GM18870 (cell line): ENCODE measurements around the gene UCP1.

Source experiments
- ATAC-seq: cut with Tn5 transposase; IDR thresholded peaks from one replicate; pipeline ENCODE4 v1.9.1; 2021; ENCODE audit warnings: moderate library complexity; ENCODE audit not compliant: unreplicated experiment

The UCP1 gene, protein sequence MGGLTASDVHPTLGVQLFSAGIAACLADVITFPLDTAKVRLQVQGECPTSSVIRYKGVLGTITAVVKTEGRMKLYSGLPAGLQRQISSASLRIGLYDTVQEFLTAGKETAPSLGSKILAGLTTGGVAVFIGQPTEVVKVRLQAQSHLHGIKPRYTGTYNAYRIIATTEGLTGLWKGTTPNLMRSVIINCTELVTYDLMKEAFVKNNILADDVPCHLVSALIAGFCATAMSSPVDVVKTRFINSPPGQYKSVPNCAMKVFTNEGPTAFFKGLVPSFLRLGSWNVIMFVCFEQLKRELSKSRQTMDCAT

DNA sequence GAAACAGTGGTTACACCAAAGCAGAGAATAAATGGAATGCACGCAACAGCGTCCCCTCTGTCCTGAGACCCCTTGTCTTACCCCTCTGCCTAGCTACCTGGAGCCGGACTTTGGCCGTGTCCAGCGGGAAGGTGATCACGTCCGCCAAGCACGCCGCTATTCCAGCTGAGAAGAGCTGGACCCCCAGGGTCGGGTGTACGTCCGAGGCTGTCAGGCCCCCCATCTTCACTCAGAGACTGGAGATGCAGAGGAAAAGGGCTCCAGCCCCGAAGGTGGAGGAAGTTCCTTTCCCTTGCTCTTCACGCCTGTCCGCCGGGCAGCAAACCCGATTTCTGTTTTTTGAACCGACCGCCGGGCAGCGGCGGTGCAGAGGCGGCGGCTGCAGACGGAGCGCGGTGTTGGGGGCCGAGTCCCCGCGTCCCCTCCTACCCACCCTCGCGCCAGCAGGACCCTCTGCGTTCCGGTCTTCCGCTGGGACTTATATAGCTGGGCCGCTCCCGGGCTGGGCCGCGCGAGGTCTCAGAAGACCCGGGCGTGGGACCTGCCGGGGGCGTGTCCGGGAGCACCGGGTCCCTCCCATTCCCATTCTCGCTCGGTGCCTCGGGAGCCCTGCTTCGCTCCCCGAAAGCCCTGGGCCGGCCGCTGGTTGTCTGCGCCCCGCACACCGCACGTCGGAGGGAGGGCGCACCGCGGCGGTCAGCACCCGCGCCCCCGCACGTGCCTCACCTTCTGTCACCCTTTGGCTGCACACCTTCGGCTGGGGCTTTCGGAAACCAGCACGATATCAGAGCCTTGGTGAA, at the start of gene UCP1:
UCP1 (minus strand) TSS at position 455 of the 800 bp plus-strand sequence; CDS start at position 223, 232 bp downstream.
- ATAC-seq = no peak

DNA sequence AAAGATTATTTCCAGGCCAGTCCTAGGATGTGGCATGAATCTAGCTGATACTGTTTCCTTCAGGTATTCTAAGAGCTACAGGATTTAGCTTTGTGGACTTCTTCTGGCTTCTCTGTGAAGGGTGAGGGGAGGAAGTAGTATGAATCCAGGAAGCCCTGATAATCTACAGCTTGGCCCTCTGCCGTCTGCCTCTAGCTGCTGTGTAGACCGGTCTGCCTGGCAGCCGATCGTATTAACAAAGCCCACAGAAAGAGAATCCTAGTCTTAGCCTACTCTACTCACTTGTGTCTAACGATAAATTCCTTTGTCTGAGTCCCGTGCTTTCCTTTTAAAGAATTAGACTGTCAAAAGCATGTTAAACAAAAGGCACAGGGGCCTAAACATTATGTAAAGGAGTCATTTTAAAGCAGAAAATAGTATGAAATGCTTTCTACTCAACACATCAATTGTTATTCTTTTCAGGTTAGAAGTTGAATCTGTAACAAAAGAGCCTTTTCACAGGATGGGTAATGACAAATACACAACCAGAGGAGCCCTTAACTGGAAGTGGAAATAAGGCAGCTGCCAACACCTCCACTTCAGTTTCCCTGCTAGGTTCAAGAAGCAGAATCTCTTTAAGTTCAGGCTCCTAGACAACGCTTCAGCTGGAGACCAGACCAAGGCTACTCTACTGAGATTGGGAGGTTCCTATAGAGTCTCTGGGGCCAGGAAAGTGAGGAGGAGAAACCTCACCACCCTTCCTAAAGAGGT, 48.9 kb upstream of the UCP1 start:
- ATAC-seq = no peak

DNA sequence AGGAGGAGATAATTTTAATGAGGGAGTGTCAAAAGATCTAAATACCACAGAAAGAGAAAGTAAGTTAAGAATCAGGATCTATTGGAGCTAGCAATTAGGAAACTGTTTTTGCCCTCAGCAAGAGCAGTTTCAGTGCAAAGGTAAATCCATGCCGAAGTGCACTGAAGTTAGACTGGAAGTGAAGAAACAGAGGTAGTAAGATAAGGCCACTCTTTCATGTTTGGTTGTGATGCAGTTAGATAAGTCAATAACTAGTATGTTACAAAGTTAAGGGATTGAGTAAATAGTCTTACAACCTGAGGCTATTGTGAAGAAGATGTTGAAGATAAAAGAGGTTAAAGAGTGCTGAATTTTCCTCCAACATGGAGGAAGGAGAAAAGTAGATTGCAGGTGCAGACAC, 46.7 kb upstream of the UCP1 start:
- no peak for ATAC-seq

DNA sequence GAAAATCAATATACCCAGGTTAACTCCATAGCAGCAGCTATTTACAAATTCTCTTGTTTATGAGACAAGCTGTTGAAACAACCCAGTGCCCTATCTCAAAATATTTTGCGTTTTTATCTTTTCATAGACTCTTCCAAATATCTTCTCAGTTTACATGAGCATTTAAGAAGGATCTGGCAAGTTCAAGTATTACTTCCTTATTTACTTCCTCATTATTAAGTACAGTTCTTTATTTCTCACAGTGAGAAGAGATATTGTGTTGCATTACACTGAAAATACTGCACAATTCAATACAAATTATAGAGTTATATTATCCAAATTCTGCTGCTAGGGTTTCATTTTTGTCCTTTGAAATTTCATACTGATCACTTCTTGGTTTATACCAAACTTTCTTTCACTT, 43.6 kb upstream of the UCP1 start:
- ATAC-seq = no peak

DNA sequence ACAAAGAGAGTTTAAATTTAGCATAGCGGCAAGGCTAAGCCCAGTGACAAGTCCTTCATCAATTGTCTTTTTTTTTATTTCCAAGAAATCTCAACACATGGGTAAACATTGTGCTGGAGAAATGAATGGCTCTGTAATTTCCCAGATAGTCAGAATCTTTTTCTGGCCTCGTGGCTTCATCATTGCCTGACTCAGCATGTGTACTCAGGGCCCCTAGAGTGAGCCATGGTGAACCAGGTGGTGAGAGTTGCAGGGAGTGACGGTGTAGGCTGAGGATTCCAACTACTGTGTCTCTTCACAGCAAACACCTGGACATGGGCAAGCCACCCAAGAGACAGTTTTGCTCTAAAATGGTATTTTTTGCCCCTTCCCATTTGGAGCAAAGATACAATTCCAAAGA, 43.1 kb upstream of the UCP1 start:
- ATAC-seq = no peak

DNA sequence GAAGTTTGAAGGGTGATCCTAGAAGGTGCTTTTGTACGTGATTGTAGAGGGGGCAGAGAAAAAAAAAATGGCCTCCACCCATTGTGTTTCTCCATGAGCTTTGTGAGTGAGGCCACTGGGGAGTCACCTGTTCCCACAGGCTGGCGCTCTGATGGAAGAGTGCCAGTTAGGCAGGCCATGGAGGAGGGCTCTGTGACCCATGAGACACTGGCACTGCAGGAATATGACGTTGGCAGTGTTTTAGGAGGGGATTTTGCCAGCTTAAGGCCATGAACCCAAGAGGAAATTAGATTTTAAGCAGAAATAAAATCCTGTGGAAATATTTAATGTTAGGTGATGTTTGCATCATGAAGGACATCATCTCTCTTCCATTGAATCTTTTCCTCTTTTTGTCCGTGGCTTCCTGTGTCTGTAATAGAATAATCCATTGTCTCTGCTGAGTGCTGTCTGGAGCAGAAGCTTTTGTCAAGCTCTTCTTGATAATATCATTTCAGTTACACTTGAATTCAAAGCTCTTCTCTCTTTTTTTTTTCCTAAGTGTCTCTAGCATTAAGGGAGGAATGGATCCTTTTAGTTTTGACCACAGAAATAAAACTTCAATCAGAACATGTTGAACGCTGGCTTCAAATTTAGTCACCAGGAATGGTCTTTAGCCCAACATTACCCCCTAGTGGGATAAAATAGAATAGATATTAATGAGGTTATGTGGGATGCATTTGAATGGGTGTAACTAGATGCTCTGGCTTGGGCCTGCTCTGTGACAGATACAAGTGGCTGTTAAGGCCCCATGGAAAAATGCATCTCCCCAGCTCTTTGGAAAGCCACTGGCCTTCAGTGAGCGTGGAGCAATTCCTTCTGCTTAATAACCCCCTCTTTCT, 41.0 kb upstream of the UCP1 start:
- peak; percentile 85 for ATAC-seq

DNA sequence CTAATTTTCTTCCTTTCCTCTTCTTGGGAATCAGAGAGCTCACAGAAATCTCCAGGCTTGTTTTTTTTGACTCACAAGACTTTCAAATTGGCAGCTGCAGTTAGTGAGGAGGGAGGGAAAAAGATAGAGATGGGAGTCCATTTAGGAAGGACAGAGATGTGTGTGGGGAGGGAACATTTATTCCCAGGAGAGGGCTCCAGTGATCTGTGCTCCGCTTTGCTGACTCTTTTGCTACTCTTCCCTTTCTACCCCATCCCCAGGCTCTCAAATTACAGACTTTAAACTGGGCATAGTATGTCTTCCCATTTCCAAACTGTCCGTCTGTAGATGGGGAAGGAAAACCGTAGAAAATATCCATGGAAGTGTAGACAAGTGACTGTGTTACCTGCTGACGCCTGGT, 39.1 kb upstream of the UCP1 start:
- no peak for ATAC-seq

DNA sequence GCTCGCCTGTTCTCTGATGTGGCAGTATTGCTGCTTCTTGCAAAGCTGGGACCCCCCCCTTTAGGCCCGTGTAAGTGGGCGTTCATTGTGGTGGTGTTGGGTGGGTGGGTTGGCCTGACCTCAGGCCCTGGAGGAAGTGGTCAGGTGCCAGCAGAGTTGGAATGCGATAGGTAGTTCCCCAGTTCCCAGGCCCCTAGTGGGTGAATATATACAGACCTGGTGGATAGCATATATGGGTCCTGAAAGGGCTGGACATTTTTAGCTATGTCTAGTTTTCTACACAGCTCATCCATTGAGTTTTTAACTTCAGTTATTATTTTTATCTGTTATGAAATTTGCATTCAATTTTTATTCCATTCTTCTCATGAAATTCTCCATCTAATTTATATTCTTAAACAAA, 35.8 kb upstream of the UCP1 start:
- ATAC-seq = no peak

DNA sequence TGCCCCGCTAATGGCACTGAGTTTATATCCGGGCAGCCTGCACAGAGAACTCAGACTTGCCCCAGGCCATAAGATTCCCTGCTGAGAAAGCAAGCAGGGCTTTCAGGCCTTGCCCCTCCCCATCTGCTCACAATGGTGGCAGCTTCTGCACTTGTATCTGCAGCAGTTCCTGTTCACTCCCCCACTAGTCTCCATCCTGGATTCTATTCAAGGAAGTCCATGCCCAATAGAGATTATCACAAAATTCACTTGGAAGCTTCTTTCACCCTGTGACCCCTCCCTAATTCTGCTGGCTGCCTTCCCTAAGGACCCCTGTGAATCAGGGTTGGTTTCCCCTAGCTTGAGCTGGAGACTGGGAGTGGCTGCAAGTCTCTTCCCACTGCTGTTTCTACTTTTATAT, 34.5 kb upstream of the UCP1 start:
- no peak for ATAC-seq

DNA sequence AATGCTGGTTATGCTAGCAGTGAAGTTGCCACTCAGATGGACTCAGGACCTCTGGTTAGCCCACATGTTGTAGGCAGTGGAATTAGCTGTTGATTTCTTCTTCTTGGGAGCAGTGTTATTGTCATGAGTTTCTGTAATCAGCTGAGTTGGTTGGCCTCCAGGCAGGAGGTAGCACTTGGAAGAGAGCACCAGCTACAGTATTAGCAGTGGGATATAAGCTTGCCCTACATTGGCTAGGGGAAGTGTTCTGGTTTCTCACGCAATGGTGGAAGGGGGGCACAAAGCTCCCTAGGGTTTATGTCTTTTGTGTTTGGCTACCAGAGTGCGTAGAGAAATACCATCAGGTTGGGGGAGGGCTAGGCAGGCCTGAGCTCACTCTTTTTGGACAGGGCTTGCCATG, 34.0 kb upstream of the UCP1 start:
- ATAC-seq = no peak

DNA sequence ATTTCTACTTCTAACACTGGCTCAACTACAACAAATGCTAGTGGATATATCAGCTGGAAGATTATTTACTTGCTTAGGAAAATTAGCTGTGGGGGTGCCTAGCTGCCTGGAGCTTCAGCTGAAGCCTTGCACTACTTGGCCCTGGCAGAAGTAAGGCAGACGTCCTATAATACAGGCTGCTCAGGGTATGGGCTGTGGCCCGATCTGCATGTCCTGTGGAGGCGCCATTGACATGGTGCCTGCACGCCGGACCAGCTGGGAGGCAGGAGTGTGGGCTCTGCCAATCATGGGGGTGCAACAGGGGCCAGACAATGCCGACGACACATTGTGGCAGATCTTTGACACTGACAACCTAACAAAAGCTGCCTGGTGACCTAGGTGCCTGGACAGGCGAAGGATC, 31.6 kb upstream of the UCP1 start:
- no peak for ATAC-seq

DNA sequence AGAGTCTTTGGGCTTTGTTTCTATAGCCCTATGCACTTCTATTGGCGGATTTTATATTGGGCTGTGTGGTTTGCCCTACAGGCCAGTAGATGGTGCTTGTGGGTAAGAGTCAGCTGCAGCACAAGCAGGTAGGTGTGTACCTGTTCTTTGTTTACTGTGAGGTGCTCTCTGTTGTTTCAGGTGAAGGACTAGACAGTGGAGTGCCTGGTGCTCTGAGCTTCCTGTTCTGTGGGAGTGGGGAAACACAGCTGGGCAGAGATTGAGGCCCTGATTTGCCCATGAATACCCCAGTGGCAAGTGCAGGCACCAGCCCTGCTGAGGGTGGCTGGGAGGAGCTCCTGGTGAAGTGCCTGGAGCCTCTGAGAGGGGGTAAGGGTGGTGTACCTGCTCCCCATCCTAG, 26.3 kb upstream of the UCP1 start:
- no peak for ATAC-seq

DNA sequence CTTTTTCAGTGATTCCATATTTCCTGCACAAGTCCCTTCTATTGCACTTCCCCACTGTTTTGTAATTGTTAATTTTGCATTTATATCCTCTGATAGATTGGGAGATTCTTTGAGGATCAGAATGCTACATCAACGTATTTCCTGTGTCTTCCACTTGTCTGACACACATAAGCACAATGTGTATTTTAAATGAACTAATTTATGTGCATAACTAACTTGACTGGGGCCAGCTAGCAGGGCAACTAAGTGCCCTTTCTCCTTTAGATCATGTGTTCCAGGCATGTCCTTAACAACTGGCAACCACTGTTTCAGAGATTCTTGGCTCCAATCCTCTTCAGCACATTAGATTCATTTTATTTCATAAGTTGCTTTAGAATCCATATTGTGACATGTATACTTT, 15.7 kb upstream of the UCP1 start:
- ATAC-seq = no peak

DNA sequence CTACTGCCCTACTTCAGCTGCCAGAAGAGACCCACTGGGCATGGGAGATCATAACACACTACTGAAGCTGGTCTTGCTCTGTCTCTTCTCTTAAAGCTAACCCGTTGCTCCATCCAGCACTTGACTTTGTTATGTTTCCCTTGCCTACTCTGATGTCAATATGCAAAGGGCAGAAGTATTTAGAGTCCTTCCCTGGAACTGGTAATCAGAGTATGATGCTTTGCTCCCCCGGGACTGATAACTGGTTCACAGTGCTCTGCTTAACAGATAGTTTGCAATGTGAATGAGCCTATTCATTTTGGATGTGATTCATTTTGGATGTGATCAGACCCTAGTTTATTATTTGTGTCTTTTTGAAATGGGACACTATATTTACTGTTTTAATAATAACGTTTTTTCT, 12.3 kb upstream of the UCP1 start:
- ATAC-seq = no peak

DNA sequence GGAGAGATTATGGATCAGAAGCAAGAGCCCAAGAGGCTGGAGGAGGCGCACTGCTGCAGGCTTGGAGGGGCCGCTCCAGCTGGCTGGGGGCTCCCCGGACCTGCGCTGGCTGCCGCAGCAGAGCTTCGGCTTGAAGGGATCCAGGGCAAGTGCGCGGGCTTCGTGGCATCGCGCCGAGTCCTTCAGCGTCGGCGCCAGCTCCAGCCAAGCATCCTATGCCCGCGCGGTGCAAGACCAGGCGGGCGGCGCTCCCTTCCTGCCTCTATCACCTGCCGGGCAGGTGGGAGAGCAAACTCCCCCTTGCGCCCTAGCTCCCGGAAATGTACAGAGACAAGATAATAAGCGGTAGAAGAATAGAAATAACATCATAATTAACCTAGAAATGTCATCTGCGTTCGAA, 10.5 kb upstream of the UCP1 start:
- ATAC-seq = no peak

DNA sequence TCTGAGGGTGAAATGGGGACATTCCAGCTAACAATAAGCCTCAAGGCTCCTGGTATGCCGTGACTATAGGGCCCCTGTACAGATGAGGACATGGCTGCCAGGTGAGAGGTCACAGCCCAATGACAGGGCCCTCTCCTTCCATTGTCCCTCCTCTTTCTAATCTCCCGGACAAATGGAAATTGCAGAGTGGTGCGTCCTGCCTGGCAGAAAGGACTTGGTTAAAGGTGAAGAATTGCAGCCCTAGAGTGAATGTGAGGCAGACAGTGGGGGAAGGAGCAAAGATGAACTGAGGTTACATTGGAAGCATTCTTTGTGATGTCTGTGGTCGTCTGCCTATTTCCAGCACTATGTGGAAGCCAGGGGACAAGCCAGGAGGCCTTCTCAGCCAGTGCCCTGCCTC, 6.7 kb upstream of the UCP1 start:
- no peak for ATAC-seq

DNA sequence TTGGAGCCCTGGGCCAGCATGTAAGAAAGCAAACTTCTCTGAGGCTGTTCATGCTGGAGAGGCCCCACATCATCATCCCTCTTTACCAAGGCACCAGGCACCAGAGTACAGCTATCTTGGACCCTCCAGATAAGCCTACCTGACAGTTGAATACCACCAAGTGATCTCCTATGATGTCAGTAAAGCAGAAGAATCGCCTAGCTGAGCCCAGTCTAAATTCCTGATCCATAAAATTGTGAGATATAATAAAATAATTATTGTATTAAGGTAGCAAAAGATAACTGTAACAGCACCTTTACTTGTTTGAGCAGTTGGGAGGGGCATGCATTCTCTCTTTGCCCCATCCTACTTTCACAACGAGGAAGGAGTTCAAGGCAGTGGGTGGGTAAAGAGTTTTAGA, 2.9 kb upstream of the UCP1 start:
- ATAC-seq = no peak

DNA sequence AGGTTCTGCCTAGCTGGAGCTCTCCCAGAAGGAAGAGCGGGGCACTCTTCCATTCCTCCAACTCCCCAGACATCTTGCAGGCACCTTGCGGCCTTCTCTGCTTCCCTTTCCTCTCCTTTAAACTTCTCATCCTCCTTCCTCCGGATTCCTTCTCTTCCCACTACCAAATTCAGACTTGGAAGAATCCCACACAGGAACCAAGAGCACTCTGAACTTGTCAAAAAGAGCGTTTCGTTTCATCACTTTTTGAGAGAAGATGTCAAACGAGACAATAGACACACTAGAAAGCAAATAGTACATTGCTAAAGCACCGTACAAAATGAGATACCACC, 512 bp upstream of the UCP1 start:
- ATAC-seq = no peak

DNA sequence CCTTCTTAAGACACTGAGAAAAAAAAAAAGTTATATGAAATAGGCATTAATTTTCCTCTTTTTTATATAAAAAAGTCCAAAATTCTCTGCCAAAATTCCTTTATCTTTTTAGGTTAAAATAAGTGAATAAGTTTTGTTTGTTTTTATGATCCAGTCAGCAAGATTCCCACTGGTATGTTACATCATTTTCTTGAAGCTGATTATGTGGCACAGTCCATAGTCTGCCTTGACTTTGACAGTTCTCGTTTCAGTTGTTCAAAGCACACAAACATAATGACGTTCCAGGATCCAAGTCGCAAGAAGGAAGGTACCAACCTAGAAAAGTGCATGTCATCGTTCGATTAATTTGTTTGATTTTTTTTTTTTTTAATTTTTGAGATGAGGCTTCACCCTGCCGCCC, 9.1 kb downstream of the UCP1 start:
- no peak for ATAC-seq

DNA sequence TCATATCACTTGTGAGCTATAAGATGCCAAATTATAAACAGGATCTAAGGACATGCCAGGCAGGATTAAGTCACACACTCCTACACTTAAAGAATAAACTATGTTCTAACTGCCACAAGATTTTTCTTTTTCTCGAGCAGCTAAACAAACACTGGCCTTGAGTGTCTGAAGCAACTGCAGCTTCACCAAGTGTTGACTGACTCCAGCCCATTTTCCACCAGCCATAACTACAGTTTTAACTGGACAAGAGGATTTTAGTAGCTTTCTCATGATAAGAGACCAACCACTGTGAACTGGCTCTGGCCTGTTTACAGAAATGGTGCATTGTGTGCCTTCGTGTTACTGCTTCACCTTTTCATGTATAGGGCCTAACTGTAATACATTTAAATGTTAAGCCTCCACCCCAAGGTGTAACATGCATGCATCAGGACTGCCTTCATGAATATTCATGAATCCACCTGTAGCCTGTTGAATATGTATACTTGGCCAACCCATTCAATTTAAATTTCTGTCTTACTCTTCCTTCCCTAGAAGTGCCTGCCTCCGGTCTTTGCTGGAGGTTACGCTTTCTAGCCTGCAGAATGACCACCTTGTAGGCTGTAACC, 10.8 kb downstream of the UCP1 start:
- no peak for ATAC-seq
